ENCODE measurements around the gene UGGT2.

- TF ChIP-seq POLR2A (IDR thresholded peaks at IDR 0.05) (no peak), CTCF (IDR thresholded peaks at IDR 0.05) (no peak)
These were observed 247.3 kb downstream of the UGGT2 start for GRCh38 chr13:95805921-95806320.
